BLaER1 treated with 17β-estradiol and CSF1 and Interleukin-3, amounts not matched to agents 10 nM and 100 nM (cell line): ENCODE data around the gene FAM120AOS.
"Not testable (repeated sequence)": the region's sequence is repeated elsewhere in the genome, so short reads cannot be mapped to it uniquely, and the experiment has no call there.

Experiments
- H3K27ac ChIP-seq, 11 experiments: shearing (Covaris generic); formaldehyde crosslinking; 2 replicates each; pipeline ENCODE4 v1.8.1; 2022
- H3K27me3 ChIP-seq, 11 experiments: shearing (Covaris generic); formaldehyde crosslinking; 2 replicates each; pipeline ENCODE4 v1.8.1; 2022
- H3K36me3 ChIP-seq, 11 experiments: shearing (Covaris generic); formaldehyde crosslinking; 2 replicates each; pipeline ENCODE4 v1.8.1; 2022
- H3K4me1 ChIP-seq, 10 experiments: shearing (Covaris generic); formaldehyde crosslinking; 2 replicates each; pipeline ENCODE4 v1.8.1; 2022
- H3K4me2 ChIP-seq, 11 experiments: shearing (Covaris generic); formaldehyde crosslinking; 2 replicates each; pipeline ENCODE4 v1.8.1; 2022
- H3K4me3 ChIP-seq, 10 experiments: shearing (Covaris generic); formaldehyde crosslinking; 2 replicates each; pipeline ENCODE4 v1.8.1; 2022
- H3K9ac ChIP-seq, 11 experiments: shearing (Covaris generic); formaldehyde crosslinking; 2 replicates each; pipeline ENCODE4 v1.8.1; 2022
- H3K9me3 ChIP-seq, 11 experiments: shearing (Covaris generic); formaldehyde crosslinking; replicated peaks in 1 of 11; 2 replicates each; pipeline ENCODE4 v1.8.1; 2022
- H4K20me1 ChIP-seq, 11 experiments: shearing (Covaris generic); formaldehyde crosslinking; 2 replicates each; pipeline ENCODE4 v1.8.1; 2022
- Cebpa-rat ChIP-seq, 11 experiments: shearing (Covaris generic); IDR thresholded peaks; 2 replicates each; pipeline ENCODE4 v1.8.1; 2022

Gene FAM120AOS

DNA sequence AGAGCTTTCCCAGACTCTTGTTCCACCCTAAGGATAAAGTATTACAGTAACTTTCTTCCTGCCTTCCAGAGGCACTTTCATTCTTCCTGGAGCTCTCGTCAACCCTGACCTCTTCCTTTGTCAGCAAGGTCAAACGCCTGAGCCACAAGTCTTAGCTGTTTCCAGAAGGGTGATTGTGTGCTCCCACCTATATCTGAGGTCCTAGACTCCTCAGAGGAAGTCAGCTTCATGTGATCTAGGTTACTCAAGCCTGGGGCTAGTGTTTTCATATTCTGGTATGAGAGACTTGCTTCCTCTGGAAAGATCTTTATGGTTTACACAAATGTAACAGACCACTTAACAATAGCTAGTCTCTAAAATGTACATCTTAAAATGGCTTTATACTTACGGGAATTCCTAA is 7.3 kb downstream of the FAM120AOS start:
- peaks cover 14 to 21% (median 15%) of the 10 kb centered on the region in 10 experiments for H3K4me1 ChIP-seq
- H3K9ac ChIP-seq, result no peak overlapping the region
- no peak overlapping the region for H3K4me2 ChIP-seq
- no peaks in the 10 kb centered on the region for H3K9me3 ChIP-seq
- H3K4me3 ChIP-seq, result no peak overlapping the region
- no peak overlapping the region for H3K27ac ChIP-seq
- peaks cover 40 to 57% (median 48%) of the 10 kb centered on the region in 11 experiments for H3K36me3 ChIP-seq
- H4K20me1 ChIP-seq, result peaks cover 0 to 24% (median 0%) of the 10 kb centered on the region in 11 experiments; a peak in 6 of 22 replicates
- TF ChIP-seq Cebpa-rat (IDR thresholded peaks at IDR 0.05), result no peak
- H3K27me3 ChIP-seq, result no peaks in the 10 kb centered on the region

DNA sequence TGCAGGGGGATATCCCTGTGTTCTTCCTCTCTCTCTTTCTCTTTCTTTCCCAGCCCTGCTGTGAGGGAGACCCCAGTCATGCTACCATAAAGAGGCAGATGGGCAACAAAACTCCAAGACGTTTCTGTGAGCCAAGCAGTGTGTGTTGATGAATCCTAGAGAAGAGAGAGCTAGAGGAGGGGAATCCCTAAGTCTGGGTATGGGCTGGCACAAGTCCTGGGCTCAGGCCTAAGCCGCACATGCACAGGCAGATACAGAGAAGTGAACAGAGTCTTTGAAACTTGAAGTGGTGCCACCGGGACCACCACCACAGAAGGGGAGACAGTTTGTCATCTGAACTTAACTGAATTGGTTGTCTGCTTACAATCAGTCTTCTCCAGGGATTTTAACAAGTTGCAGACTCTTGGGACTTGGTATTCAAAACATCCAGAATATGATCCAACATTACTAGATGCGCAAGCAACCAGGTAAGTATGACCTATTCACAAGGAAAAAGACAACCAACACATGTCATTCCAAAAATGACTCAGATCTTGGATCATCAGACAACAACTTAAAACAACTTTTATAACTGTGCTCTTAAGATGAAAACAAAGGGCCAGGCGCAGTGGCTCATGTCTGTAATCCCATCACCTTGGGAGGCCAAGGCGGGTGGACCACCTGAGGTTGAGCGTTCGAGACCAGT is 12.3 kb downstream of the FAM120AOS start:
- Histone ChIP-seq H3K4me3 (no peak overlapping the region), H3K4me1 (no peaks in the 10 kb centered on the region), H3K36me3 (peaks cover 5 to 16% (median 8%) of the 10 kb centered on the region in 11 experiments; a peak in 21 of 22 replicates), H3K9me3 (no peaks in the 10 kb centered on the region), H3K9ac (no peak overlapping the region), H3K27me3 (no peaks in the 10 kb centered on the region), H3K27ac (no peak overlapping the region), H4K20me1 (no peaks in the 10 kb centered on the region), H3K4me2 (no peak overlapping the region)
- TF ChIP-seq Cebpa-rat (IDR thresholded peaks at IDR 0.05), result no peak

DNA sequence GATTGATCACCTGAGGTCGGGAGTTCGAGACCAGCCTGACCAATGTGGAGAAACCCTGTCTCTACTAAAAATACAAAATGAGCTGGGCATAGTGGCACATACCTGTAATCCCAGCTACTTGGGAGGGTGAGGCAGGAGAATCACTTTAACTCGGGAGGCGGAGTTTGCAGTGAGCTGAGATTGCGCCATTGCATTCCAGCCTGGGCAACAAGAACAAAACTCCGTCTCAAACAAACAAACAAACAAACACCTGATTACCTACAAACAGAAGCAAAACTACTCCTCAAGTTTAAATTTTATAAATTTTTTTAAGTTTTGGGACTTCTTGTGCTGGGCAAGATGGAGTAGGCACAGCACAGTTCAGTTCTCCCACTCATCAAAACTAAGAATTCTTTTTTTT is 14.1 kb downstream of the FAM120AOS start:
- H3K4me1 ChIP-seq, H3K9me3 ChIP-seq, H3K27ac ChIP-seq: not testable (repeated sequence)

DNA sequence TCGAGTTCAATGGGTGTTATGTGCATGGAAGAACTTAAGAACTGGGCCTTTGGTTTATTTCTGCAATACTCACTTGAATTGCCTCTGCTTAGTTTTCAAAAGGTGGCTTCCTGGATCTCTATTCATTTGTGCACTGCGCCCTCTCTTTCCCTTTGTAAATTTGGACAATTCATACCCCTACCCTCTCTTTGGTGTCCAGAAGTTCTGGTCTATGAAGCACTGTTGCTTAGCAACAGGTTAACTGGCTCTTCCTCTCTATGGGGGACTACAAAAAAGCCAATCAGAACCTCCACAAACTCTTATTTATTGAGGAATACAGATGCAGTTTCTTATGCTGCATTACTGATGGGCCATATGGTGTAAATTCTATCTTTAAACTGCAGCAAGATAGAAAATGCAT is 15.4 kb downstream of the FAM120AOS start:
- no peaks in the 10 kb centered on the region for H3K9me3 ChIP-seq
- H3K27ac ChIP-seq, result no peak overlapping the region
- no peaks in the 10 kb centered on the region for H3K27me3 ChIP-seq
- H3K36me3 ChIP-seq, result no peaks in the 10 kb centered on the region
- no peaks in the 10 kb centered on the region for H4K20me1 ChIP-seq
- no peak overlapping the region for H3K4me3 ChIP-seq
- H3K9ac ChIP-seq, result no peak overlapping the region
- peaks cover 0 to 11% (median 8%) of the 10 kb centered on the region in 10 experiments; a peak in 15 of 20 replicates for H3K4me1 ChIP-seq
- no peak for TF ChIP-seq Cebpa-rat (IDR thresholded peaks at IDR 0.05)
- H3K4me2 ChIP-seq, result no peak overlapping the region

More for the DNA sequence above, 14.1 kb downstream of the FAM120AOS start:
- not testable (repeated sequence) for H3K4me3 ChIP-seq, H4K20me1 ChIP-seq, H3K27me3 ChIP-seq, H3K9ac ChIP-seq, H3K36me3 ChIP-seq, H3K4me2 ChIP-seq

DNA sequence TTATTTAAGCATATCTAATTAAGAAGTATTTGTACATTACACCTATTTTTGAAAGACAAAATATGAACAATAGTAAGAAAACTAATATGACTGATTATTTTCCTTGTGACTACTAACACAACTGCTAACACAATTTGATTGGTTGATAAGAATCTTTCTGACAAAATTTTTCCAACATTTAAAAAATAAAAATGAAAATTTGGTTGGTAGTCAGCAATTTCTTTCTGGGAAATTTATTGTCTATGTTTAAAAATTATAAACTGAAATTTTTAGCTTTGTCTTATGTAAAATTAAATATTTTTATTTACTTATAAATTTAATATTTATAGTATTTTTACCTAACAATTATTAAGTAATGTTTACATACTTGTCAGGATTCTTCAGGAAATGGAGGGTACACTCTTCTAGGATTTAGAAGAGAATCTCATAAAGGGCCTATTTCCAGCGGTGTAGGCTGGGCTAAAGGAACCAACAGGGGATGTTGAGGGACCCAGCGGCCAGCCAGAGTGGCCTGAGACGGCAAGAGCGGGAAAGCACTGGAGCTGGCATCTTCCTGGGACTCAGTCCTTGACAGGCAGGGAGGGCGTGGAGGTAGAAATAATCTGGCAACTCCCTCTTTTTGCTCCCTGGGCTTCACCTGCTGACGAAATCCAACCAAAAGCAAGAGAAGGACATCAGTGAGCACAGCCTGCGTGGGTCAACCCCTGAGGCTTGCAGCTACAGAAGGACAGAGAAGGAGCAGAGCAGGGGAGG is 16.6 kb downstream of the FAM120AOS start:
- no peak overlapping the region for H3K4me2 ChIP-seq
- H3K9ac ChIP-seq, result no peak overlapping the region
- no peaks in the 10 kb centered on the region for H3K27me3 ChIP-seq
- no peak for TF ChIP-seq Cebpa-rat (IDR thresholded peaks at IDR 0.05)
- H3K36me3 ChIP-seq, result no peaks in the 10 kb centered on the region
- H4K20me1 ChIP-seq, result no peaks in the 10 kb centered on the region
- no peak overlapping the region for H3K4me3 ChIP-seq
- H3K9me3 ChIP-seq, result no peaks in the 10 kb centered on the region
- peaks cover 0 to 12% (median 9%) of the 10 kb centered on the region in 10 experiments; a peak in 16 of 20 replicates for H3K4me1 ChIP-seq
- H3K27ac ChIP-seq, result no peak overlapping the region

DNA sequence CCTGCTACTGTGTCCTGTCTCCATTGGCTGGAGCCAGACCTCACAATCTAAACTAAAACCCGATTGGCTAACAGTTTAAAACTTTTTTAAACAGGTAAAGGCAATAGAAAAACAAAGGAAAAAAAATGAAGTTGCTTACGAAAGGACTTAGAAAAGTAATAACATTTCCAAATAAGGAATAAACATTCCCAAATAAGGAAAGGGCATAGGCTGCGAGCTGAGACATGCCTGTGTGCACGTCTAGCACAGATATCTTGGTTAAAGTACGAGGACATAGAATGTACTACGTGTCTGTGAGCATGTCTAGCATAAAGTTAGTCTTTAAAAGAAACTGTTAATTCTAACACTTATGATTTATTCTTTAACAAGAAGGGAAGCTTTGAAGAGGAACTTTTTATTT is 17.2 kb downstream of the FAM120AOS start:
- H3K27ac ChIP-seq, result no peak overlapping the region
- no peaks in the 10 kb centered on the region for H3K9me3 ChIP-seq
- no peak overlapping the region for H3K4me2 ChIP-seq
- TF ChIP-seq Cebpa-rat (IDR thresholded peaks at IDR 0.05), result no peak
- H3K36me3 ChIP-seq, result no peaks in the 10 kb centered on the region
- no peaks in the 10 kb centered on the region for H4K20me1 ChIP-seq
- H3K4me3 ChIP-seq, result no peak overlapping the region
- H3K9ac ChIP-seq, result no peak overlapping the region
- H3K4me1 ChIP-seq, result peaks cover 0 to 18% (median 9%) of the 10 kb centered on the region in 10 experiments; a peak in 16 of 20 replicates
- H3K27me3 ChIP-seq, result no peaks in the 10 kb centered on the region

DNA sequence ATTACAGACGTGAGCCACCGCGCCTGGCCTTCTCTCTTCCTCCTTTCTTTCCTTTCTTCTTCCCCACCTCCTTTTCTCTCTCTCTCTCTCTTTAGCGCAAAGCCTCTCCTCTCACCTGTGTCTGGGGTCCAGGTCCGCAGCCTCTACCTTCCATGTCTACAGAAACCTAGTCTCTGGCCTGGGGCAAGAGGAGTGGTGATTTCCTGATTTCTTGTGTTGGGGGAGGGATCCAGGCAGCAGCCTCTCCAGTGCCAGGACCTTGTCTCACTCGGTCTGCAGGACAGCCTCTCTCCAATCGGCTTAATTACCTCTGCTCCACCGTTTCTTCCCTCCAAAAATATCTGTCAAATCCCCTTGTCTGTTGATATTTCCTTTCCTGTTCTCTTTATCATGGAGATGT is 18.0 kb downstream of the FAM120AOS start:
- Histone ChIP-seq H3K27ac (no peak overlapping the region), H3K9me3 (no peaks in the 10 kb centered on the region), H3K4me3 (no peak overlapping the region), H3K27me3 (no peaks in the 10 kb centered on the region), H3K4me1 (peaks cover 0 to 25% (median 9%) of the 10 kb centered on the region in 10 experiments; a peak in 16 of 20 replicates), H3K36me3 (no peaks in the 10 kb centered on the region), H3K4me2 (no peak overlapping the region), H3K9ac (no peak overlapping the region), H4K20me1 (no peaks in the 10 kb centered on the region)
- TF ChIP-seq Cebpa-rat (IDR thresholded peaks at IDR 0.05), result no peak

DNA sequence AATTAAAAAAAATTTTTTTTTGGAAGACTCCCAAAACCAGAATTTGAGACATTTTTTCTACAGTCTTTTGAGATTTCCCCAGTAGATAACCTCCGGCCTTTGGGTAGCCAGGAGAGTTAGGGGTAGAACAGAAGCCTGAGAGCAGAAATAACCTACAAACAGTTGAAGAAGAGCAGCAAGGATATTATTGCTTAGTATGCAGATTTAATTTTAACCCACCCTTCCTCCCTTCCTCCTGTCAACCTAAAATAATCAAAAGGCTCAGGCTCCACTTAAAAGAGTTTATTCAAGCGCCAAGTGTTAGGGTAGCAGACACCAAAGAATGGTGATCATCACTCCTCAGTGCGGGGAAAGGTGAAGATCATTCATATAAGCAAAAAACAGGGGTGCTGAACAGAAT is 19.3 kb downstream of the FAM120AOS start:
- TF ChIP-seq Cebpa-rat (IDR thresholded peaks at IDR 0.05), result no peak
- H3K4me1 ChIP-seq, result peaks cover 0 to 25% (median 9%) of the 10 kb centered on the region in 10 experiments; a peak in 16 of 20 replicates

DNA sequence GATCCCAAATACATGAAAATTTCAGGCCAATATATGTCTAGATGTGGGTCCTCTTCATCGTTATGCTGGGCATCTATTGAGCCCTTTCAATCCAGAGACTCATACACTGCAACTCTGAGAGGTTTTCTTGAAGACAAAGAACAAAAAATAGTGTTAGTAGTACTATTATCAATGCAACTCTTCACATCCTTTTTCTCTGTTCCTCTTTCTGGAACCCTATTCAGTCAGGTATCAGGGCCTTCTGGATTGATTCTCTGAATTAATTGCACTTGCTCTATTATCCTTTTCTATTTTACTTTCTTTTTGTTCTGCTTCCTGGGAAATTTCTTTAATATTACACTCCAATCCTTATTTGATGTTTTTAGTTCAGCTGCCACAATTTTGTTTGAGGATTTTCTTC is 20.4 kb downstream of the FAM120AOS start:
- Histone ChIP-seq H3K4me1 (peaks cover 0 to 25% (median 9%) of the 10 kb centered on the region in 10 experiments; a peak in 16 of 20 replicates), H4K20me1 (no peaks in the 10 kb centered on the region), H3K27me3 (no peaks in the 10 kb centered on the region), H3K4me3 (no peak overlapping the region), H3K36me3 (no peaks in the 10 kb centered on the region), H3K9me3 (no peaks in the 10 kb centered on the region), H3K9ac (no peak overlapping the region), H3K4me2 (peak overlapping the region in 1 of 11 experiments; percentile 9; a peak in 1 of 22 replicates), H3K27ac (no peak overlapping the region)
- TF ChIP-seq Cebpa-rat (IDR thresholded peaks at IDR 0.05), result no peak

More for the DNA sequence above, 19.3 kb downstream of the FAM120AOS start:
- Histone ChIP-seq H3K9ac (no peak overlapping the region), H3K36me3 (no peaks in the 10 kb centered on the region), H3K4me2 (peak overlapping the region in 9 of 11 experiments; percentile 6 to 46 (median 25); a peak in 13 of 22 replicates), H4K20me1 (no peaks in the 10 kb centered on the region), H3K9me3 (no peaks in the 10 kb centered on the region), H3K27ac (no peak overlapping the region), H3K4me3 (no peak overlapping the region), H3K27me3 (no peaks in the 10 kb centered on the region)
